HG03457 (cell line): ENCODE measurements around the gene ZNF646.

Experiments
- ATAC-seq: cut with Tn5 transposase; IDR thresholded peaks from one replicate; pipeline ENCODE4 v1.9.1; 2021; ENCODE audit warnings: moderate number of reproducible peaks; ENCODE audit not compliant: unreplicated experiment

The ZNF646 gene

GRCh38 chr16:31073970-31074813 is at the start of gene ZNF646, which contains the start of gene ZNF668:
ZNF646 (plus strand) TSS chr16:31074422; CDS start chr16:31076325, 1,903 bp downstream.
ZNF668 (minus strand) TSS chr16:31074240; CDS start chr16:31064459, 9,781 bp downstream.
- ATAC-seq: peak; percentile 64

- ATAC-seq: no peak
Measured at GRCh38 chr16:31025339-31025738, 48.9 kb upstream of the ZNF646 start.

- ATAC-seq: no peak
Measured at GRCh38 chr16:31029272-31029671, 45.0 kb upstream of the ZNF646 start.

GRCh38 chr16:31031276-31031675 is 42.9 kb upstream of the ZNF646 start:
- no peak for ATAC-seq

- peak; percentile 53 for ATAC-seq
Measured at GRCh38 chr16:31032736-31033708, 41.2 kb upstream of the ZNF646 start, which contains the start of gene STX4. STX4 (plus strand) TSS chr16:31033558; CDS start chr16:31033806, 248 bp downstream.

GRCh38 chr16:31033709-31034492 is 40.3 kb upstream of the ZNF646 start:
- peak; percentile 38 for ATAC-seq

- ATAC-seq: no peak
Measured at GRCh38 chr16:31036691-31037090, 37.5 kb upstream of the ZNF646 start.

GRCh38 chr16:31038993-31039392 is 35.2 kb upstream of the ZNF646 start:
- ATAC-seq: no peak

GRCh38 chr16:31042866-31043265 is 31.4 kb upstream of the ZNF646 start:
- no peak for ATAC-seq

- no peak for ATAC-seq
Measured at GRCh38 chr16:31043352-31043751, 30.9 kb upstream of the ZNF646 start.

- no peak for ATAC-seq
Measured at GRCh38 chr16:31043898-31044481, 30.2 kb upstream of the ZNF646 start.

- ATAC-seq: no peak
Measured at GRCh38 chr16:31050280-31051030, 23.8 kb upstream of the ZNF646 start.

GRCh38 chr16:31052114-31052513 is 22.1 kb upstream of the ZNF646 start:
- ATAC-seq: no peak

GRCh38 chr16:31055613-31056012 is 18.6 kb upstream of the ZNF646 start:
- no peak for ATAC-seq

- ATAC-seq: no peak
Measured at GRCh38 chr16:31061126-31061812, 13.0 kb upstream of the ZNF646 start.

GRCh38 chr16:31061813-31062440 is 12.3 kb upstream of the ZNF646 start:
- ATAC-seq: no peak

- ATAC-seq: no peak
Measured at GRCh38 chr16:31063495-31063842, 10.8 kb upstream of the ZNF646 start.

GRCh38 chr16:31063843-31064611 is 10.2 kb upstream of the ZNF646 start:
- ATAC-seq: no peak
